Adrenal gland (tissue), 5 donors: ENCODE measurements around the gene ABLIM2.

ENCODE experiments used
- CTCF ChIP-seq, 6 experiments: fragments of 450-650 bp in 4 of 6; fragments of 200-600 bp in 2 of 6; sonication (generic) in 1 of 6; IDR thresholded peaks; 1 replicate in 5 of 6; 2 replicates in 1 of 6; pipeline versions ENCODE4 v1.5.1 to v1.8.0; 2016 to 2021; ENCODE audit warnings: antibody characterized with exemption in 6 of 6, mild to moderate bottlenecking in 2 of 6, moderate library complexity in 1 of 6
- POLR2A ChIP-seq, 2 donors: fragments of 450-650 bp; IDR thresholded peaks; one replicate each; pipeline ENCODE4 v1.6.1; 2017; ENCODE audit warnings: antibody characterized with exemption in 2 of 2, mild to moderate bottlenecking in 2 of 2, moderate library complexity in 1 of 2
- donor health status: DM: no; HTN: no; CAD: no.

- TF ChIP-seq CTCF (IDR thresholded peaks at IDR 0.05) (no peak), POLR2A (IDR thresholded peaks at IDR 0.05) (no peak)
Measured at GRCh38 chr4:7983296-7983695, 175.3 kb downstream of the ABLIM2 start.
